Peyer's patch (tissue), 4 donors: Measurements from ENCODE around the gene NAA80. TPM values are rescaled to one million over a fixed set of nuclear protein-coding genes. Genes with fewer than 3 reads are reported as not detected.

Experiments used
- DNase-seq, 3 donors: peaks; one replicate each; pipeline ENCODE4 v3.0.0-alpha.2; 2017 to 2019
- H3K27ac ChIP-seq, 4 donors: fragments of 200-600 bp; sonication (generic); one replicate each; pipeline ENCODE4 v1.5.1; 2016 to 2019
- H3K27me3 ChIP-seq, 2 donors: fragments of 200-600 bp; sonication (generic); one replicate each; pipeline ENCODE4 v1.5.1; 2019
- H3K36me3 ChIP-seq, 3 donors: fragments of 200-600 bp; sonication (generic); one replicate each; pipeline ENCODE4 v1.5.1; 2016 to 2019
- H3K4me1 ChIP-seq, 4 donors: fragments of 200-600 bp; sonication (generic); one replicate each; pipeline ENCODE4 v1.5.1; 2016 to 2019
- H3K4me3 ChIP-seq, 4 donors: fragments of 200-600 bp; sonication (generic); 1 replicate in 3 of 4; 2 replicates in 1 of 4; pipeline ENCODE4 v1.5.1; 2016 to 2019; ENCODE audit warnings: mild to moderate bottlenecking in 1 of 4
- H3K9me3 ChIP-seq, 4 donors: fragments of 200-600 bp; sonication (generic); one replicate each; pipeline ENCODE4 v1.5.1; 2016 to 2019; ENCODE audit warnings: mild to moderate bottlenecking in 1 of 4
- POLR2A ChIP-seq, 2 donors: fragments of 450-650 bp; IDR thresholded peaks; one replicate each; pipeline ENCODE4 v1.5.1; 2017; ENCODE audit warnings: antibody characterized with exemption in 2 of 2, mild to moderate bottlenecking in 2 of 2, moderate library complexity in 2 of 2
- total RNA-seq, 4 donors: library from RNA; depleted of rRNA; stranded (reverse); fragments of >200 nt; gene quantifications; one replicate each; pipeline ENCODE4 v1.1.0, GENCODE V29; 2016
- TF ChIP-seq, protein P1 (sequence below), 6 experiments: fragments of 450-650 bp in 4 of 6; fragments of 200-600 bp in 2 of 6; sonication (generic) in 1 of 6; IDR thresholded peaks; one replicate each; pipeline ENCODE4 v1.5.1; 2017 to 2019; ENCODE audit warnings: antibody characterized with exemption in 6 of 6, mild to moderate bottlenecking in 3 of 6, moderate library complexity in 1 of 6

Gene NAA80
- total RNA-seq, 4 donors from 2014 or later: 3.2 to 14.0 (median 12.4) TPM

DNA sequence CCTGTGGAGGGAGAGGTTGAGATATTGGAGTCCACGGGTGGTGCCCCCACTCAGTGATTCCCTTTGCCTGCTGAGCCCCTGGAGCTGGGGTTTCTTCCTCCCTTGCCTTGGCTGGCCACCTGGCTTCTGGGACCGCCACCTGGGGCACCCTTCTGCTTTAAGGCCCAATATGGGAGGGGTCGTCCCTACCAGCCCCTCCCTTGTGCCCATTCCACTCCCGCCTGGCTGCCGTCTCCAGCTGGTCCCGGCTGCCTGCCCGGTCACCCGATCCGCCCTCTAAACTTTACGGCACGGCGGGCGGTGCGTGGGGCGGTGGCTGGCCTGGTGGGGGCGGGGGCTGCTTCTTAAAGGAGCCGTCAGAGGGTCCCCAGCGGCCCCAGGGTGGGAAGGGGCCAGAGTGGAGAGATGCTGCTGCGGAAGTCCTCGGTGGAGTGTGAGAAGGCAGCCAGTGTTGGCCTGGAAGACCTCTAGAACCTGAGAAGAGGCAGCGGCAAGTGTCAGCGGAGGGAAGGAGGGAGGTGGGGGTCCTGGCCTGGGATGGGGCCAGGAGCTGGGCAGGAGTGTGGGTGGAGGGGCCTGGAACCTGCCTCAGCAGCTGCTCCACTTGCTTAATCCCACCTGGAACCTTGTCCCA is 31.8 kb downstream of the NAA80 start:
- Histone ChIP-seq H3K36me3 (no peaks in the 10 kb centered on the region), H3K4me3 (peak overlapping the region; percentile 20 to 54 (median 44)), H3K27me3 (no peaks in the 10 kb centered on the region), H3K27ac (peak overlapping the region; percentile 50 to 100 (median 94)), H3K4me1 (peaks cover 0 to 67% (median 10%) of the 10 kb centered on the region in 4 donors), H3K9me3 (no peaks in the 10 kb centered on the region)
- TF ChIP-seq POLR2A (IDR thresholded peaks at IDR 0.05): peak; percentile 69 to 78
- TF ChIP-seq, protein P1, sequence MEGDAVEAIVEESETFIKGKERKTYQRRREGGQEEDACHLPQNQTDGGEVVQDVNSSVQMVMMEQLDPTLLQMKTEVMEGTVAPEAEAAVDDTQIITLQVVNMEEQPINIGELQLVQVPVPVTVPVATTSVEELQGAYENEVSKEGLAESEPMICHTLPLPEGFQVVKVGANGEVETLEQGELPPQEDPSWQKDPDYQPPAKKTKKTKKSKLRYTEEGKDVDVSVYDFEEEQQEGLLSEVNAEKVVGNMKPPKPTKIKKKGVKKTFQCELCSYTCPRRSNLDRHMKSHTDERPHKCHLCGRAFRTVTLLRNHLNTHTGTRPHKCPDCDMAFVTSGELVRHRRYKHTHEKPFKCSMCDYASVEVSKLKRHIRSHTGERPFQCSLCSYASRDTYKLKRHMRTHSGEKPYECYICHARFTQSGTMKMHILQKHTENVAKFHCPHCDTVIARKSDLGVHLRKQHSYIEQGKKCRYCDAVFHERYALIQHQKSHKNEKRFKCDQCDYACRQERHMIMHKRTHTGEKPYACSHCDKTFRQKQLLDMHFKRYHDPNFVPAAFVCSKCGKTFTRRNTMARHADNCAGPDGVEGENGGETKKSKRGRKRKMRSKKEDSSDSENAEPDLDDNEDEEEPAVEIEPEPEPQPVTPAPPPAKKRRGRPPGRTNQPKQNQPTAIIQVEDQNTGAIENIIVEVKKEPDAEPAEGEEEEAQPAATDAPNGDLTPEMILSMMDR (IDR thresholded peaks at IDR 0.05): no peak
- peak in 2 of 3 donors; percentile 81 to 84 for DNase-seq

DNA sequence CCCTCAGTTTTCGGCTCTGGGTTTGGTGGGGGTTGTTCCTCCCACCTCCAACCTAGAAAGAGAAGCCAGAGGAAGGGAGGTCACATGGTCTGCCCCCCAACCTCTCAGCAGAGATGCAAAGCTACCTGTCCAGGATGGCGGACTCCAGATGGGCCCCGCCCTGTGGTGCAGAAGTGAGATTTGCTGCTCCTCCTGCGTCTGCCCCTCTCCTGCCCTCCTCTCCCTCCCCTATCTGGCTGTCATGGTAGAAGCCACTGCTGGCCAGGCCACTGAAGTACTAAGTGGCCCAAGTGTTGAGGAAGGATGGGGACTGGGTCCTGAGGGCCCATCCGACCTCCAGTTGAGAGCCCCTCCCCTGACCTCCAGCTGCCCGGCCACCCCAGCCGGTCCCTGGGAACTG is 32.4 kb downstream of the NAA80 start:
- Histone ChIP-seq H3K27ac (peak overlapping the region; percentile 50 to 100 (median 94)), H3K4me1 (peaks cover 0 to 62% (median 10%) of the 10 kb centered on the region in 4 donors), H3K36me3 (no peaks in the 10 kb centered on the region), H3K27me3 (no peaks in the 10 kb centered on the region), H3K4me3 (peak overlapping the region; percentile 20 to 54 (median 44)), H3K9me3 (no peaks in the 10 kb centered on the region)
- no peak for TF ChIP-seq POLR2A (IDR thresholded peaks at IDR 0.05)
- TF ChIP-seq, protein P1 (IDR thresholded peaks at IDR 0.05): no peak
- DNase-seq: no peak

DNA sequence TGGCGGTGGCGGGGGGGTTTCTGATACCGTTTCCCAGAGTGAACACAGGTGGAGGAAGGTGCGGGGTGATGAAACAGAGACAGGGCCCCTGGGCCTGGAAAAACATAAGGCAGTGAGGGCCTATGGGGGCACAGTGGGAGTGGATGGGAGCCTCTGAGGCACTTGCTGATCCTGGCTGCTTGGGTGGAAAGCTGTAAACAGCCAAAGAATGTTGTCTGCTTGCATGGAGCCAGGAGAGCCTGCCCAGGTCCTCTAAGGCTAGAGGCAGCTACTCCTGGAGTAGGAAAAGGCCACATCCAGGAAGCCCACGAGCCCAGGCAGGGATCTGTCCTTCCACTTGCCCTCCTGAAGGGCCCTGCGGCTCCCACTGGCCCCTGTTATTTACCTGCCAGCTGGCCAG is 33.2 kb downstream of the NAA80 start:
- no peak for TF ChIP-seq POLR2A (IDR thresholded peaks at IDR 0.05)
- TF ChIP-seq, protein P1 (IDR thresholded peaks at IDR 0.05): no peak
- H3K4me1 ChIP-seq: peaks cover 3 to 63% (median 10%) of the 10 kb centered on the region in 4 donors
- no peaks in the 10 kb centered on the region for H3K9me3 ChIP-seq
- no peaks in the 10 kb centered on the region for H3K27me3 ChIP-seq
- no peak for DNase-seq
- H3K4me3 ChIP-seq: peak overlapping the region in 1 of 4 donors; percentile 54
- no peaks in the 10 kb centered on the region for H3K36me3 ChIP-seq
- peak overlapping the region; percentile 62 to 100 (median 94) for H3K27ac ChIP-seq

DNA sequence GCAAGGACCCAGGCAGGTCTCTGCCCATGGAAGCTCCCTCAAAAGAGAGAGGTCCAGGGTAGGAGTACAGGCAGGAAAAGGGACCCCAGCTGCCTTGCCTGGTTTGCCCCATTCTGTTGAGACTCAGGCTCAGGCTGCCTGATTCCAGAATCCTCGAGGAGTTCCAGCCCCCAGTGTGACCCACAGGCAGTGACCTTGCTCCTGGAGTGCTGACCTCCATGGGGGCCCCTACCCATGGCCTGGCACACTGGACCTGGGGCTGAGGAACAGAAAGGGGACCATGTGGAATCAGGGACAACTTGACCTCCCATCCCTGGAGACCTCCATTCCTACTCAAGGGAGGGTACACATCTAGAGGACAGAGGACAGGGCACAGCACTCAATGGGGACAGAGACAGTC is 33.6 kb downstream of the NAA80 start:
- Histone ChIP-seq H3K27ac (peak overlapping the region; percentile 62 to 100 (median 94)), H3K36me3 (no peaks in the 10 kb centered on the region), H3K4me3 (no peak overlapping the region), H3K27me3 (no peaks in the 10 kb centered on the region), H3K9me3 (no peaks in the 10 kb centered on the region), H3K4me1 (peaks cover 7 to 67% (median 13%) of the 10 kb centered on the region in 4 donors)
- no peak for DNase-seq
- TF ChIP-seq POLR2A (IDR thresholded peaks at IDR 0.05): no peak
- TF ChIP-seq, protein P1 (IDR thresholded peaks at IDR 0.05): no peak

DNA sequence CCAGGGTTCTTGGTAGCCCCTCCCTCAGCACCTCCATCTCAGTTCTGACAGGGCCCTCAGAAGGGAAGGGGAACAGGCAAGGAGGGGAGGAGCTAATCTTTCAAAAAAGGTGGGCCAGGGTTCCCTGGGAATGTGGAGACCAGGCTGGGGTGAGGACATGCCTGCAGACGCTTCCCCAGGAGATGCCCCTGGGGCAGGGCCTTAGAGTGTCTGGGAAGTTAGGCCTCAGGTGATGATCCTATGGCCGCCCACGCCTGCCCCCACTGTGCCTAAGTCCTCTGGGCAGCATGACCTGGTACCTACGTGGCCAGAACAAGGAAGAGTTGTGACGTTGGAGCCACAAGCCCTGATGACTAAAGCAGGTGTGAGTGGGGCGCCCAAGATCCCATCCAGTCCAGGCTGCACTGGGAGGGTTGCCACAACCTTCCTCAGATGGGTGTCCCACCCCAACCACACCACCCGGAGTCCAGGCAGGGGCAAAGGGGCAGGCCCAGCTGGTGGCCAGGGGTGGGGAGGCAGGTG is 34.2 kb downstream of the NAA80 start:
- peaks cover 11 to 68% (median 17%) of the 10 kb centered on the region in 4 donors for H3K4me1 ChIP-seq
- no peaks in the 10 kb centered on the region for H3K9me3 ChIP-seq
- no peaks in the 10 kb centered on the region for H3K27me3 ChIP-seq
- peak overlapping the region; percentile 62 to 100 (median 94) for H3K27ac ChIP-seq
- peak in 1 of 2 donors; percentile 32 for TF ChIP-seq POLR2A (IDR thresholded peaks at IDR 0.05)
- TF ChIP-seq, protein P1 (IDR thresholded peaks at IDR 0.05): no peak
- peak in 1 of 3 donors; percentile 69 for DNase-seq
- no peaks in the 10 kb centered on the region for H3K36me3 ChIP-seq
- H3K4me3 ChIP-seq: no peak overlapping the region
